ENCODE measurements around the gene SDK2.
A peak's percentile ranks its signal among the peaks of the same experiment; 100 is the strongest.
"Not testable (repeated sequence)": the region's sequence is repeated elsewhere in the genome, so short reads cannot be mapped to it uniquely, and the experiment has no call there.

Gene SDK2

GRCh38 chr17:73343168-73343634, 301.0 kb downstream of the SDK2 start:
- DNase-seq (ENCODE audit: low spot score), result no peak

- no peak for DNase-seq (ENCODE audit: low spot score)
These were observed 301.6 kb downstream of the SDK2 start for GRCh38 chr17:73342541-73343167.

DNA sequence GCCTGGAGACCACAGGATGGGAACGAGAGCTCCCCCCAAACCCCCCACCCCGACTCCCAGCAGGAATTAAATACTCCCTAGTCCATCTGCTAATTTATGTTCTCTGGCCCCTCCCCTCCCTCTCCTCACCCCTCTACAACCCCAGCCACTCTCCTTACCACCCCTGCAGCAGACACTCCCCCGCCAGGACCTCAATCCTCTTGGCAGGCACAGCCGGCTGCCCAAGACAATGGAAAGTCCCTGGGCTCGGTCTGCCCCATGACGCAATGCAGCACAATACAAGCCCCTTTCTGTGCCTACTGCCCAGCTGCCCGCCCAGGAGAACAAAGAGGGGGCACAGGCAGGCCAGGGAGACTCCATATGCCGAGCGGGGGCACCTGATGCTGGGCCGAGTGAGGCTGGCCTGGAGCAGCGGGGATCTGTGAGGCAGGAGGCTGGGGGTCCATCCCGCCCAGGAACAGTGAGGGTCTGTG, 302.2 kb downstream of the SDK2 start:
- DNase-seq (ENCODE audit: low spot score), result no peak

DNA sequence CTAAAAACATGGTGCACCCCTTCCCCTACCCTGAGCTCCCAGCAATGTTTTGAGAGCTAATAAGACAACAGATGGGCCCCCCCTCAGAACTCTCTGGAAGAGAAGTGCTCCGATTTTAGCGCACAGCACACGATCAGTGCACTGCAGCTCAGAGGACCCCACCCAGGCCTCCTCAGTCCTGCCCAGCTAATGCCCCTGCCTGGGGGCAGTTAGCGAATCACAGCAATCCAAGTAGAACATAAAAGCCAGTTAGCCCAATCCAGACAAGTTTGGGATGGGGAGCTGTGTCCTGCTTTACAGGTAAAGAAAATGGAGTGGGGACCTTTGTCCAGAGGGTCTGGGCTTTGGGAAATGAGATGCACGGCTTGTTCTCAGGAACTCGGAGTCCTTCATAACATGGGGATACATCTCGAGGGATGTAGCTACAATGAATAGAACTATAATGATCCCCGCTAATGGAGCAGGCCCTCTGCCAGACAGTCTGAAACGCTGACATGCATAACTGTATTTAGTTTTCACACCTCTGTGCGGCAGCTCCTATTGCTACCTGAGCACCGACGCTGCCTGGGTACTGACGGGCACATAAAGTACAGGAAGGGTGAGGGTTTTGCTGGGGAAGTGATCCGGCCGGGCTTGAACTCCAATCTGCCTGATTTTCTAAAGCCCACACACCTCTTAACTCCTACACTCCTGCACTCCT, 302.7 kb downstream of the SDK2 start:
- DNase-seq (ENCODE audit: low spot score), result no peak

DNA sequence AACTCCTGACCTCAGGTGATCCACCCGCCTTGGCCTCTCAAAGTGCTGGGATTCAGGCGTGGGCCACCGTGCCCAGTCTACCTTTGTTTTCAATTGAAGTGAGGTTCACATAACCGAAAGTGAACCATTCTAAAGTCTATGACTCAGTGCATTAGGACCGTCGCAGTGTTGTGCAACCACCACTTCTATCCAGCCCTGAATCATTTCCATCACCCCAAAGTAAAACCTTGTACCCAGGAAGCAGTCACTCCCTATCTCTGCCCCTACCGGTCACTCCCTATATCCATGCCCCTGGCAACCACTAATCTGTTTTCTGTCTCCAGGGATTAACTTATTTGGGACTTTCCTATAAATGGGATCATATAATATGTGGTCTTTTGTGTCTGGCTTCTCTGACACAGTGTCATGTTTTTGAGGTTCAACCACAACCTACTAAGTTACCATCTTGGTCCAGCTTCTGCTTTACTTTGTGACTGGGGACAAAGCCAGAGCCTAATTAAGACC, 304.1 kb downstream of the SDK2 start:
- peak; percentile 18 for DNase-seq (ENCODE audit: low spot score)

DNA sequence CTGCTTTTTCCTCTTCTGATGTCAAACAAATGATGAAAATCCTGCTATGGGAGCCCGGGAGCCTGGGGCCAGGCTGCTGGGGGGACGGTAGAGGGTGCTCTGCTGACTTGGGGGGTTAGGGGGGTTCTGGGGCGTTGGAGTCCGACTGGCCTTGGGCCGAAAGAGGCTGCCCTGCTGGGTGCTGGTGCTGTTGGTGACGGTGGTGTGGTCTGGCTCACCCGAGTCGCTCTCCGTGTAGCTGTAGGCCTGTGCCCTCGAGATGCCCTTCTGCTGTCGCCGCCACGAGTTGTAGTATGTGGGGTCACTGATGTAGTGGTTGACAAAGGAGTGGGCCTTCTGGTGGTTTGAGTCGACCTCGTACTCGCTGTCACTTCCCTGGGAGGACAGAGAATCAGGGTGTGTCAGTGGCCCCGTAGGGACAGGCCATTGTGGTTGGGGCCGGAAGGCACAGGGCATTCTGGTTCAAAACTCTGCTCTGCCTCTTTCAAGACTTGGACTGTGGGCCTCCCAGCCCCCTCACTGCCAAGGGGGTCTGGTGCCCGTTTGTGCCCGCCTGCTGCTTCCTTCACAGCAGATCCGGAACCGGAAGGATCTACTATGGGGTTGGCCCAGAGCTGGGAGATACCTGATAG, 305.6 kb downstream of the SDK2 start:
- no peak for DNase-seq (ENCODE audit: low spot score)

GRCh38 chr17:73338050-73338521, 306.2 kb downstream of the SDK2 start:
- no peak for DNase-seq (ENCODE audit: low spot score)

DNA sequence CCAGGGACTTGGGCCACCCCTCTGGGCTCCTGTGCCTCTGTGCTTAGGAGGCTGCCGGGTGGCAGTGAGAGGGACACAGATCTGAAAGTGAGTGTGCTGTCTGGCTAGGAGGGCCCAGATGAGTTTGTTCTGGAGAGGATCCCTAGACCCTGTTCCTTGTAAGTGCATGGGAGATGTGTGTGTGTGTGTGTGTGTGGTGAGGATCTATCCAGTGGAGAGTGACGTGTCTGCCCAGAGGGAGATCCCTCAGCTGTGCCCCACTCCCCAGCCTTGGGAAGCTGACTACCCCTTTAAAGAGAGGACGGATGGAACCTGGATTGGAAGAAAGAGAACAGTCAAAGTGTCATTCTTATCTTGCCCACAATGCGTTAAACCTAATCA, 306.9 kb downstream of the SDK2 start:
- no peak for DNase-seq (ENCODE audit: low spot score)

- no peak for DNase-seq (ENCODE audit: low spot score)
These were observed 307.6 kb downstream of the SDK2 start for GRCh38 chr17:73336408-73337329.

- no peak for DNase-seq (ENCODE audit: low spot score)
These were observed 308.4 kb downstream of the SDK2 start for GRCh38 chr17:73335591-73336407.

DNA sequence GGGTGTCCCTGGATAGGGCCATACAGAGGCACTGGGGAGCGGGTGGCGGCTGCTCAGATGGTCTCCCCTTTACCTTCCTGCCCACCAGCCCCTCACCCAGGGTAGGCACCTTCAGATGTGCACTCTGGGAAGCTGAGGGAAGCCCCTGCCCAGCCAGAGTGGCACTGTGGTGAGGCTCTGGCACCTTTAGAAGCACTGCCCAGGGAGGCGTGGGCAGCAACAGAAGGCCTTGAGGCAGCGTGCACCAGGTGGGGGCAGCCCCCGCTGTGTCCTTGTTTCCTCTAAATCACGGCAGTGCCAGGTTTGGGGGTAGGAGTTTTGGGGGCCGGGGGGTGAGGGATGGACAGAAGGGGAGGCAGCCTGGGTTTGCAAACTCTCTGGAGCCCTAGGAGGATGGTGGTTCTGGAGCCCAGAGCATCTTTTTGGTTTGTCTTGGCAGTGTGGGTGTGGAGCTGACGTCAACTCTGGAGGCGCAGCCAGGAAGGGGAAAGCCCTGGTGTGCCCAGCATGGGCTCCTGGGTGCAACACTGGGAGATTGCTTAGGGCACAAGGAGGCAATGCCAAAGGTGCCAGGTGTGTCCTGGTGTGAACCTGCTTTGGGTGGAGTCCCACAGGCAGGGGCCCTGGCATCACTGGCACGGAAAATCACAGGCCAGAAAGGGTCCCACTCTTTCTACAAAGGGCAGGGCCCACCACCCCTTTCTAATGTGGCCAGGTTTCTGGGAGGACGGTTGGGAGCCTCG, 309.3 kb downstream of the SDK2 start:
- DNase-seq (ENCODE audit: low spot score), result no peak

DNA sequence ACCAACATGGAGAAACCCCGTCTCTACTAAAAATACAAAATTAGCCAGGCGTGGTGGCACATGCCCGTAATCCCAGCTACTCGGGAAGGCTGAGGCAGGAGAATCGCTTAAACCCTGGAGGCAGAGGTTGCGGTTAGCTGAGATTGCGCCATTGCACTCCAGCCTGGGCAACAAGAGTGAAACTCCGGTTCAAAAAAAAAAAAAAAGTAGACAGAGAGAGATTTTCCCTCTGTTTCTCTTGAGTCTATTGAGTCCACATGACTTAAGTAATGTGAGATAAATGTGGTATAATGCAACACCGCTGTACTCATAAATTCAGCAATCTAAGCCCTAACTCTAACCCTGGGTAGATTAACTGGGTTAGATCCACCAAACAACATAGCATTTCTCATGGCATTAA, 310.8 kb downstream of the SDK2 start:
- not testable (repeated sequence) for DNase-seq (ENCODE audit: low spot score)

GRCh38 chr17:73331060-73331459, 313.2 kb downstream of the SDK2 start:
- DNase-seq (ENCODE audit: low spot score), result no peak

DNA sequence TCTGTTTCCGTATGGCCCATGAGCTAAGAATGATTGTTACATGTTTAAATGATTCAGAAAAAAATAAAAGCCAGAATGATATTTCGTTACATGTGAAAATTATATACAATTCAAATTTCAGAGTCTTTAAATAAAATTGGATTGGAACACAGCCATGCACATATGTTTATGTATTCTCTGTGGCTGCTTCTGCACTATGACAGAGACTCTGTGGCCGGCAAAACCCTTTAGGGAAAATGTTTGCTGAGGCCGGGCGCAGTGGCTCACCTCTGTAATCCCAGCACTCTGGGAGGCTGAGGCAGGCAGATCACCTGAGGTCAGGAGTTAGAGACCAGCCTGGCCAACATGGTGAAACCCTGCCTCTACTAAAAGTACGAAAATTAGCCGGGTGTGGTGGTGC, 316.6 kb downstream of the SDK2 start:
- DNase-seq (ENCODE audit: low spot score), result no peak

GRCh38 chr17:73325527-73325842, 318.8 kb downstream of the SDK2 start:
- DNase-seq (ENCODE audit: low spot score), result no peak

- DNase-seq (ENCODE audit: low spot score), result no peak
These were observed 319.3 kb downstream of the SDK2 start for GRCh38 chr17:73324711-73325526.

DNA sequence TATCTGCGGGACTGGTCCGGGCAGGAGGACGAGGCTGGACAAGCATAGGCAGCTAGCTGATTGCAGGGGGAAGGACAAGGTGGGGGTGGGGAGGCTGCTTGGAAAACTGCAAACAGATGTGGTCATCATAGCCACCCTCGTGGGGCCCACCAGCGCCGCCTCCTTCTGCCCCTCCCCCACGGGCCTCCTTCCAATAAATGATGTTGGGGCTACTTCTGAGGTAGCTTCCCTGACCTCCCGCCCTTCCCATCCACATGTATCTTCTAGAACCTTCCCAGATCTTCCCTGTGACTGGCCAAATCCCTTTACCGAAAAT, 320.1 kb downstream of the SDK2 start:
- no peak for DNase-seq (ENCODE audit: low spot score)

DNA sequence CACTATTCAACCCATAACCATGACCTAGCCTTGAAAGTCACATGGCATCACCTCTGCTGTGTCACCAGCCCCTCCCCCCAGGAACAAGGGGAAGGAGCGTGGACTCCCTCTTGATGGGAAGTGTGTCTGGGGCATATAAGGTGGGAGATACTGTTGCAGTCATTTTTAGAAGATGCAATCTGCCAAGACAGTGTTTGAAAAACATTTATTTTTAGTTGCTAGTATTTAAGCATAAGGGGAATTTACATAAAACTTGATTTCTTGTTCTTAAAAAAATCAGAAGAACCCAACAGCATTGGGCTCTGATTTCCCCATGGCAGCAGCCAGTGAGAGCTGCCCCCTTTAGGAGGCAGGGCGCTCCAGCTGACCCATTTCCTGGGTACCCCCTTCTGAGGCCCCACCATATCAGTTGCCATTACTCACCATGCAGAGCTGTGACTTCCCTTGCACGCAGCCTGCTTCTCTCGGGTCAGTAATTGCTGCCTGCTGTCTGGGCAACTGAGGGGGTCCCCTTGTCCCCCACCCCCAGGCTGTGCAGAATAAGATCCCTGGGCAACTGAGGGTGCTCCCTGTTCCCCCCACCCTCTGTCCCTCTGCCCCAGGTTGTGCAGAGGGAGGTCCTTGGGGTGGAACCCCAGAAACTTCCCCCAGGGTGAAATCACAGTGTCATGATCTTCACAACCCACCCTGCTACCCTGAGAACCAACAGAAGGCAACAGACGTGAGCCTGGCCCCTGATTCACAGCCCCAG, 320.7 kb downstream of the SDK2 start:
- no peak for DNase-seq (ENCODE audit: low spot score)

All from activated CD4-positive, alpha-beta T cell treated with anti-CD3 and anti-CD28 coated beads, Interleukin-2, Interleukin-4, amounts not matched to agents 100 ng/mL and 50 ng/mL, durations not matched to agents 16 hours and 8 hours (primary cell).